GM12875 (cell line): ENCODE data around the gene MAP7D3.
A peak's percentile ranks its signal among the peaks of the same experiment; 100 is the strongest.

Source experiments
- H3K4me3 ChIP-seq: one replicate; pipeline ENCODE4 v1.5.1; 2011; ENCODE audit warnings: low read depth, low read length, control low read depth
- TF ChIP-seq, protein P1 (sequence below): IDR thresholded peaks from 2 replicates; pipeline ENCODE4 v1.5.1; 2011; ENCODE audit warnings: low read depth, mild to moderate bottlenecking, control low read depth, inconsistent platforms, low read length, moderate library complexity, borderline replicate concordance; ENCODE audit not compliant: insufficient read depth

The MAP7D3 gene

GRCh38 chrX:136272325-136272724, 21.1 kb upstream of the MAP7D3 start:
- TF ChIP-seq, protein P1, sequence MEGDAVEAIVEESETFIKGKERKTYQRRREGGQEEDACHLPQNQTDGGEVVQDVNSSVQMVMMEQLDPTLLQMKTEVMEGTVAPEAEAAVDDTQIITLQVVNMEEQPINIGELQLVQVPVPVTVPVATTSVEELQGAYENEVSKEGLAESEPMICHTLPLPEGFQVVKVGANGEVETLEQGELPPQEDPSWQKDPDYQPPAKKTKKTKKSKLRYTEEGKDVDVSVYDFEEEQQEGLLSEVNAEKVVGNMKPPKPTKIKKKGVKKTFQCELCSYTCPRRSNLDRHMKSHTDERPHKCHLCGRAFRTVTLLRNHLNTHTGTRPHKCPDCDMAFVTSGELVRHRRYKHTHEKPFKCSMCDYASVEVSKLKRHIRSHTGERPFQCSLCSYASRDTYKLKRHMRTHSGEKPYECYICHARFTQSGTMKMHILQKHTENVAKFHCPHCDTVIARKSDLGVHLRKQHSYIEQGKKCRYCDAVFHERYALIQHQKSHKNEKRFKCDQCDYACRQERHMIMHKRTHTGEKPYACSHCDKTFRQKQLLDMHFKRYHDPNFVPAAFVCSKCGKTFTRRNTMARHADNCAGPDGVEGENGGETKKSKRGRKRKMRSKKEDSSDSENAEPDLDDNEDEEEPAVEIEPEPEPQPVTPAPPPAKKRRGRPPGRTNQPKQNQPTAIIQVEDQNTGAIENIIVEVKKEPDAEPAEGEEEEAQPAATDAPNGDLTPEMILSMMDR: no peak
- H3K4me3 ChIP-seq: no peak overlapping the region

DNA sequence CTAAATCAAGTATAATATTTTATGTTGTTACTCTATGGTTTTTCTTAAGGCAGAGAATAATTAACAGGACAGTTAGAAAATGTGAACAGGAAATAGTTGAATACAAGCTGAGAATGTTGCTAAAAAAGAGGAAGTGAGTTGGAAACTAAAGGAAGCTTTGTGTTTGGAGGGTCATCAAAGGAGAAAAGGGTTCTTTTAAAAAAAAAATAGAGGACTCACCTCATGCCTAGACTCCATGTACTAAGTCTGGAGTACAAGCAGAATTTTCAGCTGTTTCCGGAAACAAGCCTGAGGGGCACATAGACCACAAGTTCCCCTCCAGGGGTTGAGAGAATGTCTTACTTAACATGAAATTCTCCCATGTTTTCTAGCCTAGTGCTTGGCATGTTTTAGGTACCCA, 20.1 kb upstream of the MAP7D3 start:
- TF ChIP-seq, protein P1: no peak
- H3K4me3 ChIP-seq: no peak overlapping the region

- no peak overlapping the region for H3K4me3 ChIP-seq
- TF ChIP-seq, protein P1: no peak
These were observed 18.7 kb upstream of the MAP7D3 start for GRCh38 chrX:136269921-136270320.

DNA sequence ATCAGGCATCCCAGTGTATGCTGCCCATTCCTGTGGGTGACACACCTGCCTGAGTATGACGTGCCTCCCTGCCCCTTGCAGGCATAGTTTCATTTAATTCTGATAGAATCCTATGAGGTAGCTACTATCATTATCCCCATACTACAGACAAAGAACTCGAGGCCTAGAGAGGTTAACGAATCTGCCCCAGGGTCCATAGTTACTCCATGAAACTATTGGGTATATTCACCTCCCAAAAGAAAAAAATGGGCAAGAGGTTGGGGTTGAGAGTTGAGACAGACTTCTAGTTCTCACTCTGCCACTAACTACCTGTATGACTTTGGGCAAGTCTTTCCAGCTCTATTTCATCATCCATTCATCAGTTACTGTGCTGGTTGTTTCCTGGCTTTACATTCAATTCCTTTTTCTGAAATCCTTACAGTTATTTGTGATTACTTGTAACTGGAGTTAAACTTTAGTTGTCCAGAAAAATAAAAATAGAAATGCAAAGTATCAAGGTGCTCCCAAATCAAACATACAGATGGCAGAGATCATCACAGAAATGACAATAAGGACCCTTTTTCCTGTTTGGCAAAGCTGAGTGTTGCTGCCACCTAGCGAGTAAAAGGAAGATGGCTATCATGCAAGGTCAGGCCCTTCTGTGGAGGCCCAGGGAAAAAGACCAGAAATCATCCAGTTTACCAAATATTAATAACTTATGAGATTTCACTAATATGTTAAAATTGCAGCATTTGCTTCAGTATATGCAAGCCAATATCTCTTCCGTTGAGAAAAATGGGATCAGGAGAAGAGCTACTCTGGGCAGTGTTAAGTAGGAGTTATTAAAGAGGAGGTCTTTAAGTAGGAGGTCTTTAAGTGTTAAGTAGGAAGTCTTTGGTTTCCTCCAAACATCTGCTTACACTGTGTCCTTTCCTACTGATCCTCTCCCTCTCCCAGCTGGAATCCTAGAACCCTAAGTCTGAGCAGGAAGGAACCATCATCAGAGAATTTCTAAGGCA, 17.1 kb upstream of the MAP7D3 start:
- H3K4me3 ChIP-seq: no peak overlapping the region
- TF ChIP-seq, protein P1: peak; percentile 74

DNA sequence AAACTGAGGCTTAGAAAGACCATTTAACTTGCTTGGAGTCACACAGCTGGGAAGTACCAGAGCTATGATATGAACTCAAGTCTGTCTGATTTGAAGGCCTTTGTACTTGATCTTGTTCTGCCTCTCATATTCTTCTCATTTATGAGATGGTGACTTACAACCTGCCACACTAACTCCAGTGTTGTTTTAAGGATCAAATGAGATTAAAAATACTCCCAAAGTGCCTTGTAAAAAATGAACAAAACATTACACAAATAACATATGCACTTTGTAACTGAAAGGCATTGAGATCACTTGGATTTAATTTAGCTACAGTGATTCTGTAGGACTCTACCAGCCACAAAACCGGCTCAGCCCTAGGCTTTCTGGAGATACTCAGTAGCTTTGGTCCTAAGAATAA, 15.6 kb upstream of the MAP7D3 start:
- TF ChIP-seq, protein P1: no peak
- H3K4me3 ChIP-seq: no peak overlapping the region

DNA sequence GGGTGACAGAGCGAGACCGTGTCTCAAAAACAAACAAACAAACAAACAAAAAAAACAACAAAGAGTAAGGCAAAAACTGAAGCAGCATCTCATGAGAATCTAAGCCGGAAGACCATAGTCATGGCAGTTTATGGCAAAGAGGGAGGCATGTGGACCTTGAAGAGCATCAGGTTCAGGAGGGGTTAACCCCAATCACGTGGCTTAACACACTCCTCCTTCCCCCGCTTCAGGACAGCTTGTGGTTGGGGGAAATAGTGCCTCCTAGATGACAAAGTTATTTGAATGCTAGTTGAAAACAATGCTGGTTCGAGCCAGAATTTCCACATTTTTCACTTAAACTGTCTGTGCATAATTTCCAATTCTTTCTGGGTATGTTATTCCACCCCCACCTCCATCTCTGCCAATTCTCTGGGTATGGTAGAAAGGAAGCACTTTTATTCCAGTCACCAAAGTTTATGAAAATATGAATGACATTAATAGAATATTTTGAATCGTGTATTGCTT, 11.7 kb upstream of the MAP7D3 start:
- TF ChIP-seq, protein P1: no peak
- no peak overlapping the region for H3K4me3 ChIP-seq

DNA sequence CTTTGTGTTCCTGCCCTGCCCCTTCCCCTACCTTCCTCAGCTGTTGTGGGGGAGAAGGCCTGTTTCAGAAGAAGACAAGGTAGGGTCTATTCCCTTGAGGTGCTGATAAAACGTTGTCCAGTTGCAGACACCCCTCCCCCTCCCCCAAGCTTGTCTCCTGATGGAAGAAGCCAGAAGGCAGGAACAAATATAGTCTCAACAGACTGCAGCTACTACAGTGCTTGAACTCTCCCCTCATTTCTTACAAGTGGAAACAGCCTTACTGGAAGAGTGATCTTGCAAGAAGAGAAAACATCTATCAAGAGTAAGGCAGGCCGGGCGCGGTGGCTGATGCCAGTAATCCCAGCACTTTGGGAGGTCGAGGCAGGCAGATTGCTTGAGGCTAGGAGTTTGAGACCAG, 11.0 kb upstream of the MAP7D3 start:
- no peak overlapping the region for H3K4me3 ChIP-seq
- TF ChIP-seq, protein P1: no peak
